Kidney (tissue), 22 donors: ENCODE data around the gene LRRC55. TPM values are rescaled to one million over a fixed set of nuclear protein-coding genes. Genes with fewer than 3 reads are reported as not detected.

Experiments used
- DNase-seq, 5 donors: peaks; one replicate each; pipeline ENCODE4 v3.0.0-alpha.2; 2013 to 2020
- FAIRE-seq: peaks from 2 replicates; lab custom pipeline; 2012; peaks lifted over from hg19 to GRCh38; lab: Jason Lieb, UNC
- H3K27ac ChIP-seq, 2 donors: one replicate each; pipeline ENCODE4 v1.7.0; 2013; ENCODE audit warnings: low read depth in 2 of 2, low read length in 2 of 2, inconsistent platforms in 1 of 2
- H3K27me3 ChIP-seq: one replicate; pipeline ENCODE4 v1.7.1; 2013; ENCODE audit warnings: low read length, inconsistent platforms; ENCODE audit not compliant: control insufficient read depth, insufficient read depth
- H3K36me3 ChIP-seq, 3 donors: one replicate each; pipeline versions ENCODE4 v1.7.0 to v1.7.1; 2013; ENCODE audit warnings: low read length in 3 of 3, control low read depth in 1 of 3, inconsistent platforms in 1 of 3; ENCODE audit not compliant: insufficient read depth in 3 of 3, control insufficient read depth in 2 of 3
- H3K4me1 ChIP-seq, 3 donors: one replicate each; pipeline versions ENCODE4 v1.7.0 to v1.7.1; 2013; ENCODE audit warnings: low read length in 3 of 3, inconsistent platforms in 1 of 3, low read depth in 1 of 3; ENCODE audit not compliant: control insufficient read depth in 2 of 3, insufficient read depth in 2 of 3
- H3K4me3 ChIP-seq, 3 donors: one replicate each; pipeline versions ENCODE4 v1.7.0 to v1.8.1; 2013; ENCODE audit warnings: low read length in 3 of 3, control low read depth in 1 of 3, inconsistent platforms in 1 of 3
- H3K9ac ChIP-seq, 3 donors: one replicate each; pipeline versions ENCODE4 v1.7.0 to v1.7.1; 2013; ENCODE audit warnings: low read length in 3 of 3, control low read depth in 1 of 3, inconsistent platforms in 1 of 3
- H3K9me3 ChIP-seq, 3 donors: one replicate each; pipeline versions ENCODE4 v1.7.0 to v1.7.1; 2013; ENCODE audit warnings: low read length in 3 of 3, control low read depth in 1 of 3, inconsistent platforms in 1 of 3; ENCODE audit not compliant: control insufficient read depth in 2 of 3, insufficient read depth in 1 of 3
- intact Hi-C: fragments of 100-400 bp; cut with DNase I; formaldehyde crosslinking; loops from one replicate; pipeline ENCODE4 v1.11.1; 2022
- long read RNA-seq, 10 donors: library from polyadenylated mRNA in 1 of 10; unstranded in 1 of 10; transcript quantifications; one replicate each; pipeline ENCODE4 v2.0.0 and lab custom pipeline, GENCODE V29; 2021 to 2026
- polyA plus RNA-seq: library from polyadenylated mRNA; stranded (reverse); fragments of 350-450 nt; fragmentation: Illumina TruSeq; extraction: RNeasy Lipid Tissue Mini Kit (QIAGEN cat#74804); gene quantifications from one replicate; pipeline ENCODE4 v1.2.3, GENCODE V29; 2014; ENCODE audit warnings: low read depth, low replicate concordance; ENCODE audit not compliant: insufficient read depth
- total RNA-seq: library from RNA; stranded (reverse); fragmentation: NEBNext Ultra II Directional; extraction: Animal tissue kit (Norgen Biotek cat#: 25700); gene quantifications from one replicate; pipeline ENCODE4 v1.2.1, GENCODE V29; 2021
- TF ChIP-seq, protein P1 (sequence below): IDR thresholded peaks from 3 replicates; pipeline ENCODE4 v1.5.1; 2012; ENCODE audit warnings: mild to moderate bottlenecking, moderate library complexity, borderline replicate concordance; ENCODE audit not compliant: insufficient read depth; ENCODE audit errors: extremely low read depth
- donor health status: control.
- donor health status: control.
- donor health status: control.
- donor health status: control.
- donor health status: control.
- donor health status: DM: yes; HTN: yes; CAD: no.
- donor health status: Normal renal cell carcinoma (clear cell type).

LRRC55 gene, protein sequence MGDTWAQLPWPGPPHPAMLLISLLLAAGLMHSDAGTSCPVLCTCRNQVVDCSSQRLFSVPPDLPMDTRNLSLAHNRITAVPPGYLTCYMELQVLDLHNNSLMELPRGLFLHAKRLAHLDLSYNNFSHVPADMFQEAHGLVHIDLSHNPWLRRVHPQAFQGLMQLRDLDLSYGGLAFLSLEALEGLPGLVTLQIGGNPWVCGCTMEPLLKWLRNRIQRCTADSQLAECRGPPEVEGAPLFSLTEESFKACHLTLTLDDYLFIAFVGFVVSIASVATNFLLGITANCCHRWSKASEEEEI
- not detected for total RNA-seq
- 0.09 TPM for polyA plus RNA-seq
- long read RNA-seq, donor 1, full-length matches to known transcripts = 2 of 2 reads
- long read RNA-seq, donor 1, partial matches to known transcripts = 0 of 2 reads
- long read RNA-seq, donor 1, other reads (novel, unspliced or antisense) = 0 of 2 reads
- long read RNA-seq, donor 2, full-length matches to known transcripts = 1 of 1 reads
- long read RNA-seq, donor 2, partial matches to known transcripts = 0 of 1 reads
- long read RNA-seq, donor 2, other reads (novel, unspliced or antisense) = 0 of 1 reads
- long read RNA-seq, donor 3, partial matches to known transcripts = 5 of 5 reads
- long read RNA-seq, donor 3, other reads (novel, unspliced or antisense) = 0 of 5 reads
- long read RNA-seq, donor 4, full-length matches to known transcripts = 3 of 3 reads
- long read RNA-seq, donor 4, partial matches to known transcripts = 0 of 3 reads
- long read RNA-seq, donor 4, other reads (novel, unspliced or antisense) = 0 of 3 reads
- long read RNA-seq, donor 5 = 0 reads
- long read RNA-seq, donor 6 = 0 reads
- long read RNA-seq, donor 7 = 0 reads
- long read RNA-seq, donor 8 = 0 reads
- long read RNA-seq, donor 9, full-length matches to known transcripts = 1 of 1 reads
- long read RNA-seq, donor 9, partial matches to known transcripts = 0 of 1 reads
- long read RNA-seq, donor 9, other reads (novel, unspliced or antisense) = 0 of 1 reads
- long read RNA-seq, donor 10, full-length matches to known transcripts = 1 of 1 reads
- long read RNA-seq, donor 10, partial matches to known transcripts = 0 of 1 reads
- long read RNA-seq, donor 10, other reads (novel, unspliced or antisense) = 0 of 1 reads

DNA sequence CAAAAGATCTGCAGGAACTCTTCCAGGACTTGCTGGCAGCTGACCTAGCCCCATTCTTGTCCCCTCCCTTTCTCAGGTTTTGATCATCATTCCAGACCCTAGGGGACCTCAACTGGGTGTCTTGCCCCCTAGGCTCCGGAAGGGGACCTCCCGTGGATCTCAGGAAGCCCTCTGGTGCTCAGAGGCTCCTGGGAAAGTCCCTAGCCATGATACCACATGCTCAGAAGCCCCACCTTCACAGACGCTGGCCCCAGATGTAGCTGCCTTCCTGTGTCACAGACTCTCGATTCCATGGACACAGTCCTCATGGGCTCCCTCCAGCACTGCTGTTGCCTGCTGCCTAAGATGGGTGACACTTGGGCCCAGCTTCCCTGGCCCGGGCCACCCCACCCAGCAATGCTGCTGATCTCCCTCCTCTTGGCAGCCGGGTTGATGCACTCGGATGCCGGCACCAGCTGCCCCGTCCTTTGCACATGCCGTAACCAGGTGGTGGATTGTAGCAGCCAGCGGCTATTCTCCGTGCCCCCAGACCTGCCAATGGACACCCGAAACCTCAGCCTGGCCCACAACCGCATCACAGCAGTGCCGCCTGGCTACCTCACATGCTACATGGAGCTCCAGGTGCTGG is at the start of gene LRRC55:
Gene LRRC55, plus strand, starts transcription at position 276 of the 628 bp plus-strand sequence. Its CDS starts 70 bp downstream, at position 346.
- TF ChIP-seq, protein P1, sequence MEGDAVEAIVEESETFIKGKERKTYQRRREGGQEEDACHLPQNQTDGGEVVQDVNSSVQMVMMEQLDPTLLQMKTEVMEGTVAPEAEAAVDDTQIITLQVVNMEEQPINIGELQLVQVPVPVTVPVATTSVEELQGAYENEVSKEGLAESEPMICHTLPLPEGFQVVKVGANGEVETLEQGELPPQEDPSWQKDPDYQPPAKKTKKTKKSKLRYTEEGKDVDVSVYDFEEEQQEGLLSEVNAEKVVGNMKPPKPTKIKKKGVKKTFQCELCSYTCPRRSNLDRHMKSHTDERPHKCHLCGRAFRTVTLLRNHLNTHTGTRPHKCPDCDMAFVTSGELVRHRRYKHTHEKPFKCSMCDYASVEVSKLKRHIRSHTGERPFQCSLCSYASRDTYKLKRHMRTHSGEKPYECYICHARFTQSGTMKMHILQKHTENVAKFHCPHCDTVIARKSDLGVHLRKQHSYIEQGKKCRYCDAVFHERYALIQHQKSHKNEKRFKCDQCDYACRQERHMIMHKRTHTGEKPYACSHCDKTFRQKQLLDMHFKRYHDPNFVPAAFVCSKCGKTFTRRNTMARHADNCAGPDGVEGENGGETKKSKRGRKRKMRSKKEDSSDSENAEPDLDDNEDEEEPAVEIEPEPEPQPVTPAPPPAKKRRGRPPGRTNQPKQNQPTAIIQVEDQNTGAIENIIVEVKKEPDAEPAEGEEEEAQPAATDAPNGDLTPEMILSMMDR = no peak
- FAIRE-seq = no peak
- intact Hi-C loops = no loop called here

DNA sequence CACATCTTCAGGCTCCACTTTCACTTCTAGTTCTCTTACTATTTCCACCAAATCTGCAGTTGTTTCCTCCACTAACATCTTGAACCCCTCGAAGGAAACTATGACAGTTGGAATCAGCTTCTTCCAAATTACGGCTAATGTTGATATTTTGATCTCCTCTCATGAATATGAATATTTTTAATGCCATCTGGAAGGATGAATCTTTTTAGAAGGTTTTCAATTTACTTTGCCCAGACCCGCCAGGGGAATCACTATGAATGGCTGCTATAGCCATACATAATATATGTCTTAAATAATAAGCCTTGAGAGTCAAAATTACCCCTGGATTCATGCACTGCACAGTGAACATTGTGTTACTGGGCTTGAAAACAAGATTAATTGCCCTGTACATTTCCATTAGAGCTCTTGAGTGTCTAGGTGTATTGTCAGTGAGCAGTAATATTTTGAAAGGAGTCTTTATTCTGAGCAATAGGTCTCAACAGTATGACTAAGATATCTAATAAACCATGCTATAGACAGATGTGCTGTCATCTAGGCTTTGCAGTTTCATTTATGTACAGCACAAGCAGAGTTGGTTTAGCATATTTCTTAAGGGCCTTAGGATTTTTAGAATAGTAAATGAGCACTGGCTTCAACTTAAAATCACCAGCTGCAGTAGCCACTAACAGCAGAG is 48.3 kb upstream of the LRRC55 start:
- FAIRE-seq (no peak), DNase-seq (no peak)
- intact Hi-C loops = no loop called here
- H3K27me3 ChIP-seq = no peaks in the 10 kb centered on the region
- no peaks in the 10 kb centered on the region for H3K36me3 ChIP-seq
- H3K9me3 ChIP-seq = no peaks in the 10 kb centered on the region
- no peak overlapping the region for H3K27ac ChIP-seq
- H3K9ac ChIP-seq = no peak overlapping the region
- H3K4me1 ChIP-seq = no peaks in the 10 kb centered on the region
- H3K4me3 ChIP-seq = no peak overlapping the region
- TF ChIP-seq, protein P1 = no peak

More for the DNA sequence above, at the start of gene LRRC55:
- Histone ChIP-seq H3K4me1 (no peaks in the 10 kb centered on the region), H3K36me3 (no peaks in the 10 kb centered on the region), H3K4me3 (no peak within 1 kb of the TSS), H3K9ac (no peak within 1 kb of the TSS), H3K9me3 (no peaks in the 10 kb centered on the region), H3K27ac (no peak within 1 kb of the TSS), H3K27me3 (no peaks in the 10 kb centered on the region)
- no peak for DNase-seq

- H3K27me3 ChIP-seq = no peaks in the 10 kb centered on the region
These were observed 47.5 kb upstream of the LRRC55 start for GRCh38 chr11:57134284-57134683.

More at GRCh38 chr11:57134284-57134683, 47.5 kb upstream of the LRRC55 start:
- intact Hi-C loops = no loop called here
- FAIRE-seq (no peak), DNase-seq (no peak)
- no peaks in the 10 kb centered on the region for H3K9me3 ChIP-seq
- no peak overlapping the region for H3K4me3 ChIP-seq
- H3K36me3 ChIP-seq = no peaks in the 10 kb centered on the region
- no peak overlapping the region for H3K9ac ChIP-seq
- H3K27ac ChIP-seq = no peak overlapping the region
- no peaks in the 10 kb centered on the region for H3K4me1 ChIP-seq
- TF ChIP-seq, protein P1 = no peak
